GM19397 (cell line): ENCODE measurements around the gene CHRNA3.
"Not testable (repeated sequence)": the region's sequence is repeated elsewhere in the genome, so short reads cannot be mapped to it uniquely, and the experiment has no call there.

ENCODE experiments used
- ATAC-seq: cut with Tn5 transposase; IDR thresholded peaks from one replicate; pipeline ENCODE4 v1.9.1; 2021; ENCODE audit warnings: mild to moderate bottlenecking, moderate library complexity; ENCODE audit not compliant: unreplicated experiment

CHRNA3 gene

GRCh38 chr15:78618490-78618934 is 2.3 kb downstream of the CHRNA3 start:
- no peak for ATAC-seq

- ATAC-seq: no peak
Observed at GRCh38 chr15:78618064-78618463, 2.7 kb downstream of the CHRNA3 start.

- ATAC-seq: no peak
Observed at GRCh38 chr15:78617516-78617915, 3.3 kb downstream of the CHRNA3 start.

GRCh38 chr15:78617076-78617475 is 3.7 kb downstream of the CHRNA3 start:
- no peak for ATAC-seq

GRCh38 chr15:78616506-78616905 is 4.3 kb downstream of the CHRNA3 start:
- no peak for ATAC-seq

- no peak for ATAC-seq
Observed at GRCh38 chr15:78615151-78615589, 5.6 kb downstream of the CHRNA3 start.

- no peak for ATAC-seq
Observed at GRCh38 chr15:78614021-78614420, 6.8 kb downstream of the CHRNA3 start.

- ATAC-seq: not testable (repeated sequence)
Observed at GRCh38 chr15:78609551-78609950, 11.2 kb downstream of the CHRNA3 start.

GRCh38 chr15:78605680-78606079 is 15.1 kb downstream of the CHRNA3 start:
- ATAC-seq: no peak

- no peak for ATAC-seq
Observed at GRCh38 chr15:78605201-78605600, 15.6 kb downstream of the CHRNA3 start.

GRCh38 chr15:78604420-78604819 is 16.4 kb downstream of the CHRNA3 start:
- ATAC-seq: no peak

- ATAC-seq: no peak
Observed at GRCh38 chr15:78603467-78603866, 17.3 kb downstream of the CHRNA3 start.

GRCh38 chr15:78599189-78599588 is 21.6 kb downstream of the CHRNA3 start:
- ATAC-seq: no peak

- no peak for ATAC-seq
Observed at GRCh38 chr15:78598348-78598747, 22.4 kb downstream of the CHRNA3 start.

- ATAC-seq: no peak
Observed at GRCh38 chr15:78597583-78597982, 23.2 kb downstream of the CHRNA3 start.

GRCh38 chr15:78574944-78575343 is 45.9 kb downstream of the CHRNA3 start:
- ATAC-seq: no peak

- no peak for ATAC-seq
Observed at GRCh38 chr15:78573416-78573815, 47.4 kb downstream of the CHRNA3 start.

GRCh38 chr15:78571382-78571781 is 49.4 kb downstream of the CHRNA3 start:
- no peak for ATAC-seq

- ATAC-seq: no peak
Observed at GRCh38 chr15:78570710-78571109, 50.1 kb downstream of the CHRNA3 start.

- ATAC-seq: no peak
Observed at GRCh38 chr15:78567531-78567930, 53.3 kb downstream of the CHRNA3 start.

- no peak for ATAC-seq
Observed at GRCh38 chr15:78565951-78566774, 54.6 kb downstream of the CHRNA3 start.

GRCh38 chr15:78565097-78565950 is 55.5 kb downstream of the CHRNA3 start, which contains the start of gene CHRNA5:
Gene CHRNA5 (plus strand): TSS chr15:78565520. CDS start chr15:78565720, 200 bp downstream.
- peak; percentile 90 for ATAC-seq
